GM18517 (cell line): ENCODE results near the gene NTSR1.

Experiments used
- ATAC-seq: cut with Tn5 transposase; IDR thresholded peaks from one replicate; pipeline ENCODE4 v1.9.1; 2021; ENCODE audit warnings: mild to moderate bottlenecking, moderate library complexity; ENCODE audit not compliant: unreplicated experiment

Gene NTSR1

DNA sequence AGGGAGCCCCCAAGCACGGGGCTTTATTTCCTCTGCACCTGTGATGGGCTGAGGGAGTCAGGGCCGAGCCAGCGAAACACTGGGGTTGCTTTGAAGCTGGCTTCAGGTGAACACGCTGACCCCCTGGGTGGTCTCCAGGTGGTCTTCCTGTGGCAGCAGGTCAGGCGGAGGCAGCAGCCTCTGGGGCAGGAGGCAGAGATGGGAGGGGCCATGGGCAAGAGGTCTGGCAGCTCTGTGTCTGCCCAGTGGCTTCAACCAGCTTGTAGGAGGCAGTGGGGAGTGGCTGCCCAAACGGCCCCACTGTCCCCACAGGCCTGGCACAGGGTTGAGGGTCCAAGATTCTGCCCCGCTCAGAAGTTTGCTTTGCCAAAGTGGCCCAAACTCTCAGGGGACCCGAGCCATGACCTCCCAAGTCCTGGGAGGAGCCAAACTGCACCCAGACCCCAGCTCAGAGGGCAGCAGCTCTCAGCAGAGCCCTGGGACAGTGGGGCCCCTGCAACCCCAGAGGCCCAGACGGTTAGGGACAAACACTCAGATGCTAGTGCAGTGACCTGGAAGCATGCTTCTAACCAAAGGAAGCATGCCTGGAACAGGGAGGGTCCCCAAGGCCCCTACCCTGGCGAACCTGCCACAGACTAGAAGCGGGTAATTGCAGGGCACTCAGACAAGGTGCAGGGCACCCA is 15.3 kb downstream of the NTSR1 start:
- no peak for ATAC-seq

DNA sequence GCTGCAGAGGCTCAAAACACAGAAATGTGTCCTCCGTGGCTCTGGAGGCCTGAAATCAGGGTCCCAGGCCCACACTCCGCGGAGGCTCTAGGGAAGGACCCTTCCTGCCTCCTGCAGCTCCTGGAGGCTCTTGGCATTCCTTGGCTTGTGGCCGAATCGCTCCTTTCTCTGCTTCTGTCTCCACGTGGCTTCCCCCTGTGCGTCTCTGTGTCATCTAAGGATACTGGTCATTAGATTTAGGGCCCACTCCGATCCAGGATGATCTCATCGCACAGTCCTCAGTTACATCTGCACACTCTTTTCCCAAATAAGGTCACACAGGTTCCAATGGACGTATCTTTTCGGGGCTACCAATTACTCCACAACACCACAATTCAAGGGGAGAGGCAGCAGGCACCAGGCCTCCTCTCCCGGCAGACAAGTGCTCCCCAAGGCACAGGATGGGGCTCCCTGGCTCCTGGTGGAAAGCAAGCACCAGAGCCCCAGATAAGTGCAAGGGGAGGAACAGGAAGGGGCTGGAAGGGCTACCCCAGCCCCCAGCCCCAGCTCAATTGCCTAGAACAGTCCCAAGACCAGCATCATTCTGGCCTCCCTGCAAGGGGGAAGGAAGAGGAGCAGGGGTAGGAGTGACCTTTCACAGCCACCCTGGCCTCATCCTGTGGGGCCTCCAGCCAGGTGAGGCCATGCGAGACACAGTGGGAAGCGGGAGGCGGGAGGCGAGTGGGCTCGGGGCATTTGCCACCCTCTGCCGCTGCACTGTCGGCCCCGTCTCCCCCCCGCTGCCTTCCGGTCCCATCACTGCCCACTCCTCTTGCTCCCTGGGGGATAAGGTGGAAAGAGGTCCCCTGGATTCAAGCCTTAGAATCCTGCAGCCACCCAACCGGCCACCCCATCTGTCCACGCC is 16.3 kb downstream of the NTSR1 start:
- no peak for ATAC-seq

DNA sequence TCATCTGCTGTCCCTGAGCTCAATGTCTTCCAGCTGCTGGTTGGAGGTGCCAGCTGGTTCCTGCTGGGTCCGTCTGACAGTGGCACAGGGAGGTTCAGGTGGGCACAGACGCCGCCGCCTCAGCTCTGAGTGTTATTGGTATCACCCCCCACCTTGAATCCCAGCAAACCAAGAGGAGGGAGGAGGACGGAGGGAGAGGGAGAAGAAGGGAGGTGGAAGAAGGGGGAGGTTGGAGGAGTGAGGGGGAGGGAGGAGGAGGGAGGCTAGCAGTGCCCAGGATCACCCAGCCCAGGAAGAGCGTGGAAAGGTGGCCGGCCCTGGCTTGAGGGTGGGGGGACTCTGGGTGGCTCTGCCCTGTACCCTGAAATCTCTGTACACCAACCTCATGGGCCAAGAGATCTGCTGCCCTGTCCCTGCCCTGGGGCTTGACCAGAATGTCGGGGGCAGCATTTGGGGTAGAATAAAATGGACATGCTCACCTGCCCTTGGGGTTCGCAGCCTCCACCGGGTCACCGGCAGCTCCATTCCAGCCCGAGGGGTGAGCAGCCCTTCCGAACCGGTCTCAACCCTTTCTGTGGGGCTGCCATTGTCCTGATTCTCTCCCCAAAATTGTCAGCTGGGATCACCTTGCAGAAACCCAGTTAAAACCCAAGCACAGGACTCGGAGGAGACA is 17.1 kb downstream of the NTSR1 start:
- ATAC-seq = no peak

DNA sequence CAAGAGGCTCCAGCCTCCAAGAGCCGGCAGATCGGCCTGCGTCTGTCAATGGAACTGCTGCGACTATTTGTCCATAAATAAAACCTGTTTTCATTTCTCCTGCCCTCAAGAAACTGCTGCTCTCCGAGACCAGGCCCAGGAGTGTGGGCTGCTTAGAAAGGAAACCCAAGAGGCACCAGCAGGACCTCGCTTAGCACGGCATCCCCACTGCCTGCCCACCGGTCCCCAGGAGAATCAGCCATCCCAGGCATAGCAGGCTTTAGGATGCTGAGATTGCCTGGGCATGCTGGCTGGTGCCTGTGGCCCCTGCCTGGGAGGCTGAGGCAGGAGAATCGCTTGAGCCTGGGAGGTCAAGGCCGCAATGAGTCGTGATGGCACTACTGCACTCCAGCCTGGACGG is 17.6 kb downstream of the NTSR1 start:
- ATAC-seq = no peak

DNA sequence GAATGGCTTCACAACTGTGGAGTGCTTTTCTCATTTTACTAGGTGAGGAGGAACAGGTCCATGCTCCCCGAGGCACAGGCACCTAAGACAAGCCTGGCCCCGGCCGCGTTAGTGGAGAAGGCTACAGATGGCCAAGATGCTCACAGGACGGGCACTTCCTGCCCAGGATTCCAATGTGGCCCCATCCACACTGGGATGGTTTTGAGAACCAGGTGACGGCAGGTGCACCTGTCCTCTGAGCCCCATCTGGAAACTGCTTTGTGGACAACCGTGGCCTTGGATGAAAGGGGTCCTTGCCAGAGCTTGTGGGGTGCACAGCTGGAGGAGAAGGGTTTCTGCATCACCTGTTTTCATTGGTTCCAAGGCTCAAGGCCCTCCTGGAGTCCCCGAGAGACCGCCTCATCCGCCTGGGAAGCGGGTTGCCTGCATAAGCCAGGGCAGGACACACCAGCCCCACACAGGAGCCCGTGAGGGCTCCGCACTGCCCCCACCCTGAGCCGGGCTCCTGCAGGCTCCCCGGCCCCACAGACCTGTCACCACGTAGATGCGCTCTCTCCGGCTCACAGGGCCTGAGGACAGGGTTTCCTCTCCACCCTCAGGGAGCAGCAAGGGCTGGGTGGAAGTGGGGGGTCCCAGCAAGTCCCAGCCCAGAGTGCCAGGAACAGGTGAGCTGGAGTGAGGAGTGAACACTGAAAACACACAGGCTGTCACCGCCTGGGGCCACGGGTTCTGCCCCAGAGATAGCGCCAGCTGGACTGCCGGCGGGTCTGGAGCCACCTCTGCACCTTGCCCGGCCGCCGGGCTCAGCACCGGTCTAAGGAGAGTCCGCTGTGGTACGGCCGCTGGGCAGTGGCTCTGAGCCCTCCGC is 18.3 kb downstream of the NTSR1 start:
- no peak for ATAC-seq

DNA sequence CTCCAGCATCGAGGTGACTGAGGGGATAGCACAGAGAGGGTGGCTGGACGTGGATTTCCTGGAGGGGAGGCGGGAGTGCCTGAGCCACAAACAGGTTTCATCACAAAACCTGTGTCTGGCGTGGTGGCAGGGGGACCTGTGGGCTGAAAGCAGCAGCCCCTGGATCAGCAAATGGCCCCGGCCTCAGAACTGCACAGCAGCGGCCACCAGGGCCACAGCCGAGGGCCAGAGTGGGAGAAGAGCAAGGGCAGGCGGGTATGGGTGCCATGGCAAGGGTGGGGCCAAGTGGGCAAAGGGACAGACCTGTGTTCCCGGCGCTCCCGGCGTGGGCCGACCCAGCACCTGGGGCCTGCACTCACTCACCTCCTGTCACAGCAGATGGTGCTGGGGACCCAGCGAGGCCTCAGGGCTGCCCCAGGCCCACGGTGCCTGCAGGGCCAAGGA is 19.0 kb downstream of the NTSR1 start:
- ATAC-seq = no peak

DNA sequence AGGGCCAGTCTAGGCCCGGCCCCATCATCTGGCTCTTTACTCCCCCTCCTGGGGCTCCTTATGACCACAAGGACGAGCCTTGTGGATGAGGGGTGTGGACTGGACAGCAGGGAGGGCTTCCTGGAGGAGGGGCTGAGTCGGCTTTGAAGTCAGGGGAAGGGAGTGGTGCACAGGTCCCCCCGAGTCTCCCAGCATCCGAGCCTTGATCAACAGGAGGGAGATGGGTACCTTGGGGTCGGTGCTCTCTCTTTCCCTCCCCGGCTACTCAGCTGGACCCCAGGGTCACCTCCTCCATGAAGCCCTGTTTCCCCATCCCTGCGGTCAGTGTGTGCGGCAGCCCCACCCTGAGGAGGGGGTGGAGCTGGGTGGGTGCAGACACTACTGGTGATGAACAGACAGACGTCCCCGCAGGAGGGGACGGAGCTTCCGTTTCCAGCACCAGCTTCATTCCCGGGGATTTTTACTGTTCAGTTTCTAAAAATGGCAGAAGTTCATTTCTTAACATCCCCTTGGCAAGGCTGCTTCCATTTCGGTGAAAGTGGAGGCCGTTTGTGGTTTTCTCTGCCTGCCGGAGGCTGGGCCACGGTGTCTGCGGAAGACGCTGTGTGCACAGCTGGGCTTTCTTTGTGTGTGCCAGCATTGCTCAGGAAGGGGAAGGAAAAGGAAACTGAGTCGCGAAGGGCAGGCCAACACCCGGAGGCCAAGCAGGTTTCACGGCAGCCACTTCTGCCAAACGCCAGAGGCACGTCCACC is 19.6 kb downstream of the NTSR1 start:
- ATAC-seq = no peak

DNA sequence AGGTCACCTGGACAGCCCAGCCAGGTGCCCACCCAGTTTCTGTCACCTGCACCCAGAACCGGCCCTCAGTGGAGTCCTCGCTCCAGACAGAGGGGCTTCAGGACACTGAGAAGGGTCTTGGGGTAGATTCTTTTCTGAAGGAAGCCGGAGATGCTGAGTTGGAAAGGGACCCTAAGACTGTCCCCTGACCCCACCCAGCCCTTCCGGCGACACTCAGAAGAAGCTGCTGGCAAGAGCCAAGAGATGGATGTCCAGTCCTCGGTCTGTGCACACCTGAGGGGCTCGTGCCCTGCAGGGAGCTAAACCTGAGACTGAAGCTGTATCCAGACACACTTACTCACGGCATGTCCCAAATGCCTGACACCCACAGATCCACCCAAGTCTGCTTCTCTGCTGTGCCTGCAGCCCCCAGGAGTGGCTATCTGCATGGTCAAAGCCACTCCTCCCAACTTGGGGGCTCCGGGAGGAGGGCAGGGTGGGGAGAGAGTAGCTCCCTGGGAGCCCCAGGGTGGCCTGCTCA is 20.2 kb downstream of the NTSR1 start:
- no peak for ATAC-seq

DNA sequence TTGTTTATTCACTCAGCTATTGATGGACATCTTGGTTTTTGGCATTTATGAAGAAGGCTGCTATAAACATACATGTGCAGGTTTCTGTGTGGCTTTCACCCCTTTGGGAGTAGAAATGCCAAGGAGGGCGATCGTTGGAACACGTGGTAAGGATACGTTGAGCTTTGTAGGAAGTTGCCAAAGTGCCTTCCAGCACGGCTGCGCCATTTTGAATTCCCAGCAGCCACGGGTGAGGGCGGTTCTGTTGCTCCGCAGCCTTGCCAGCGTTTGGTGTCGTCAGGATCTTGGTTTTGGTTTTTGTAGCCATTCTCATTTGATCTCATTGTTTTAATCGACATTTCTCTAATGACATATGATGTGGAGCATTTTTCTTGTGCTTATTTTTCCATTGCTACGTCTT is 21.8 kb downstream of the NTSR1 start:
- ATAC-seq = no peak

DNA sequence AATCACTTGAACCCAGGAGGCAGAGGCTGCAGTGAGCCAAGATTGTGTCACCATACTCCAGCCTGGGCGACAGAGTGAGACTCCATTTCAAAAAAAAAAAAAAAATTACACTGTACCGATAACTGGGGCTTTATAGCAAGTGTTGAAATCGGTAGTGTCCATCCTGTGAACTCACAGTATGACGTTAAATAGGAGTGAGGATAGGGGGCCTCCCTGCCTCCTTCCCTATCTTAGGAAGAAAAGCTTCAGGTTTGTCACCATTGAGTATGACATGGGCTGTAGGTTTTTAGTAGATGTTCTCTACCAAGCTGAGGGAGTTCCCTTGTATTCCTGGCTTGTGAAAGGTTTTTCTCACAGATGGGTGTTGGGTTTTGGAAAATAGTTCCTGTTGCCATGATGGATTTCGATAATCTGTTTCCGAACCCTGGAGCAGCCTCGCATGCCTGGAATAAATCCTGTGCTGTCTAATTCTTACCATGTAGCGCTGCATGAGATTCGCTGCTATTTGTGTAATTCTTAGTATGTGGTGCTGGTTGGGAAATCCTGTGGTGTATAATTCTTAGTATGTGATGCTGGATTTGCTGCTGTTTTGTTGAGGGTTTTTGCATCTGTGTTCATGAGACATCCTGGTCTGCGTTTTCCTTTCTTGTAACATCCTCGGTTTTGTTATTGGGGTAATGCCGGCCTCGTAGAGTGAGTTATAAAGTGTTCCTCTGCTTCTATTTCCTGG is 23.6 kb downstream of the NTSR1 start:
- ATAC-seq = no peak

DNA sequence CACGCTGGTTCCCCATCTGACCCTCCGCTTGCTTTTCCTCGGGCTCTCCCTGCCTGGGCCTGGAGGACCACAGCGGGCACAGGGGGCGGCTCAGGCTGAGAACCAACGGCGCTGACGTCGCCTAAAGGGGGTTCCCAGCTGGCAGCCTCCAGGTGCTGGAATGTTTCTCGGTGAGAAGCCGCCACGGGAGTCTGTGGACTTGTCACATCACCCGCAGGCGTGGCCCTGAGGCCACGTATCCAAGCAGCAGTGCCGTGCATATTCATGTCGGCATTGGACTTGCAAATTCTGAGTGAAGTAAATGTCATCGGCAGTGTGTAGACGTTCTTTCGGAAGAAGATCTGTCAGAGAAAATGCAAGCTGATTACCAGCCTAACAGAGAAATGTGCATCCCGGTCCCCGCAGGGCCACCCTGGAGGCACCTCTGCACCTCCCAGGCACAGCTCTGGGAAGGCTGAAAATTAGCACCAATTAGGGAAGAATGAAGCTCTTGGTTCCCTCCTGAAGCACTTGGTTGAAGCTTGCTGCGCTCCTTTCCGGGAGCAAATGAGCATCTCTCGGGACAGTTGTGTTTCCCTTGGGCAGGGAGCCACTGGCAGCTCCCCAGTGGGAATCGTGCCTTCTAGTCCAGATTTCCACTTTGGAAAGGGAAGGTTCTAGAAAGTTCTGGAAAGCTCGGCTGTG is 24.3 kb downstream of the NTSR1 start:
- no peak for ATAC-seq

DNA sequence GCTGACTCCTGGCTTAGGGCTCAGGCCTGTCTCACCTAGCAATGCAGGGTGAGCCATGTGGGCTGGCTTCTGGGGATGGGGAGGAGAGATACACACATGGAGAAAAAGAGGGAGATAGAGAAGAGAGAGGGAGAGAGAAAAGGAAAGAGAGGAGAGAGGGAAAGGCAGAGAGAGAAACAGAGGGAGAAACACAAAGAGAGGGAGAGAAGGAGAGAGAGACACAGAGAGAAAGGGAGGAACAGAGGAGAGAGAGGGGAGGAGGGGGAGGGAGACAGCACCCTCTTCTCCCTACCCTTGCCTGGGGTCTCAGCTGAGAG is 24.8 kb downstream of the NTSR1 start:
- ATAC-seq = no peak

DNA sequence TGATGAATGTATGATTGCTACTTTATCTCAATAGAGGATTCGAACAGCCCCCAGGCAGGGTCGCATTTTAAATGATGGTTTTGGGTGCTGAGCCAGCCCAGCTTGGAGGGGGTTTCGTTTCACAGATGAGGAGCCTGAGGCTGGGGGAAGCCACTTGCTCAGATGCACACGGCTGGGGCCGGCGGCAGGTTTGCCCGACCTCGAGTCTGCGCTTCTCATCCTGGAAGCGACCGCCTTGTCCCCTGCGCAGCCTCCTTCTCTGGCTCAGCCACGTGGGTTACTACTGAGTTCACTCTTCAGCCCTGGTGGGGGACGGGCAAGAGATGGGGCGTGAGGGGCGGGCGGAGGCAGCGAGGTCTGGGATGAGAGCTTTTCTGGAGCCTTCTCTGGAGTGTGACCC is 25.3 kb downstream of the NTSR1 start:
- ATAC-seq = no peak

DNA sequence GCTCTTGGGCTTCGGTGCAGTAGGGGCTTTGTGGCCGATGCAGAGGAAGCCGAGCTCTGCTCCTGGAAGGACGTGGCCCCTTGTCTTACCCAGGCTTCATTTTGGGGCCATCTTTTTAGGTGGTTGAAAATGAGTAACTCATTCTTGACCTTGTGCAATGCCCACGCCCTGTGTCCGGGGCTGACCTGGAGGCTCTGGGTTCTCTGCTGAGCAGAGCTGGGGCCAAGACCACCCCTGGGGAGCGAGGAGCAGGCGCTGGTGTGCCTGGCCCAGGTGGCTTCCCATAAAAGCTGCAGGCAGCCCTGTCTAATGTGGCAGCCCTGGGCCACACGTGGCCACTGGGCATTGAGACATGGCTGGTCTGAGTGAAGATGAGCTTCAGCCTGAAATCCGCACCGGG is 25.7 kb downstream of the NTSR1 start:
- no peak for ATAC-seq

DNA sequence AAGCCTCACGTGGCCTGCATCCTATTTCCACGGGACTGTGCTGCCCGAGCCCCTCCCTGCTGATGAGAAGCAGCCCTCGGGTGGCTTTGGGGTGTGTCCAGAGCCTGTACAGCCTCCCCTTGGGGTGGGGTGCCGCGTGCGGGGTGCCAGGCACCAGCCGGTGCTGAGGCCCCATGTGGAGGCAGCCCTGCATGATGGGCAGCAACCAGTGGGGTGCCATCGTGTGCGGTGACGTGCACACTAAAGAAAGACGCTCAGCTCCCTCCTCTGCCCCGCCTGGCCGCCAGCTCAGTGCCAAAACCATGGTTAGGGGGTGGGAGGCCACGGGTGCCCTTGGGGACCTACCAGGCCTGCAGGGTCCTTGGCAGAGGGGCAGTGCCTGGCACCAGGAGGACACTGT is 26.2 kb downstream of the NTSR1 start:
- no peak for ATAC-seq

DNA sequence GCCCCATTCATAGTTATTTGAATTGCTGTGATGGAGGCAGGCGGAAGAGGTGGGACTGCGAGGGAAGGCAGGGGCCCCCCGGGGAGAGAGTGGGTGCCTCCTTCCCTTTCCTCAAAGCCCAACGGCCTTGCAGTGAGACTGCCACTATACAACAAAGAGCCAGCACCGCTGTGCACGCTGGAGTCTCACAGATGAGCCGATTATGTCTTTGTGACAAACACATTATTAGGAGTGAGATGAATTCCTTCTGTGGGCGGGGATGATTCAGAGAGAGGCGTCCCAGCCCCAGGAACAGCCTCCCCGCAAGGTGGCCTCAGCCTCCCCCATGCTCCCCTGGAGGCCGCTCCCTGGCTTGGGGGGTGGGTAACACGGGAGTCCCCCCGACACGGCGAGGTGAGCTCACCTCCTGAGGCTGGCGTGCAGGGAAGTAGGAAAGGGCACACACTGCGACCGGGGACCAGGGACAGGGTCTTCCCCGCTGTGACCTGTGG is 26.7 kb downstream of the NTSR1 start:
- no peak for ATAC-seq

DNA sequence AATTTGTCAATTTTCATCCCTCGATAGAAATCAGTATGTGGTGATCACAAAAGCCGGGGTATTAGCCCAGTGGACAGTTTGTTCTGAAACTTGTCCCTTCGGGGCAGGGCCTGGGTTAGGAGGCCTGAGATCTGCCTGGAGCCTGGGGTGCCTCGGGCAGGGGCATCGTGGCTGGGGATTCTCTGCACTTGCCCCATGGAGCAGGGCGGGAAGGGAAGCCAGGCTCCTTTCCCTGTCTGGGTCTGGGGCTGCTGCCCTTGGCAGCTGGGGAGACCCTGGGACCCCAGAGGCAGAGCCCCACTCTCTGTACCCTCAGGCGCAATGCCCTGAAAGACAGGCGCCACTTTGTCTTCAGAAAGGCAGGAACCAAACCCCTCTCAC is 27.4 kb downstream of the NTSR1 start:
- no peak for ATAC-seq

DNA sequence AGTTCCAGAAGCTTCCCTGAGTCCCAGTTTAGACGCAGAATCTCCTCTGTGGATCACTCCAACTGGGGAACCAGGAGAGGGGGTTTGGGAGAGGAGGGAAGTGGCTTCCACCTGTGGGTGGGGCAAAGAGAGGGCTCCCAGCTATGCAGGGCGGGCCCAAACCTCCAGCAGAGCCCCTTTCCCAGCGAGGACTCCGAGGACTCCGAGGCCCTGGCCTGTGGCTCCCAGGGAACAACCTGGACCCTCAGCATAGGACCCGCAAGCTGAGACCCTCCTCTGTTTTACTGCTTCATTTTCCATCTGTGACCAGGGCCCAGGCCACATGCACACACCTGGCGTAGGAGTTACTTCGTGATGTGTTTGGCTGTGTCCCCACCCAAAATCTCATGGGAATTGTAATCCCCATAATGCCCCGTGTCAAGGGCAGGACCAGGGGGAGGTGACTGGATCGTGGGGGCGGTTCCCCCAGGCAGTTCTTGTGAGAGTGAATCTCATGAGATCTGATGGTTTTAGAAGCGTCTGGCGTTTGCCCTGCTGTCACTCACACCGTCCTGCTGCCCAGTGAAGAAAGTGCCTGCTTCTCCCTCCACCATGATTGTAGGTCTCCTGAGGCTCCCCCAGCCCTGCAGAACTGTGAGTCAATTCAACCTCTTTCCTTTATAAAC is 27.9 kb downstream of the NTSR1 start:
- ATAC-seq = no peak
